ENCODE measurements around the gene DGCR2. TPM values are rescaled to one million over a fixed set of nuclear protein-coding genes. Genes with fewer than 3 reads are reported as not detected.

Gene DGCR2
- total and polyA plus RNA-seq, 10 of the 15 experiments (the other 5 are each of a cell fraction or from before 2014, with no cell fraction given): 0.19 to 28.4 (median 16.0) TPM

DNA sequence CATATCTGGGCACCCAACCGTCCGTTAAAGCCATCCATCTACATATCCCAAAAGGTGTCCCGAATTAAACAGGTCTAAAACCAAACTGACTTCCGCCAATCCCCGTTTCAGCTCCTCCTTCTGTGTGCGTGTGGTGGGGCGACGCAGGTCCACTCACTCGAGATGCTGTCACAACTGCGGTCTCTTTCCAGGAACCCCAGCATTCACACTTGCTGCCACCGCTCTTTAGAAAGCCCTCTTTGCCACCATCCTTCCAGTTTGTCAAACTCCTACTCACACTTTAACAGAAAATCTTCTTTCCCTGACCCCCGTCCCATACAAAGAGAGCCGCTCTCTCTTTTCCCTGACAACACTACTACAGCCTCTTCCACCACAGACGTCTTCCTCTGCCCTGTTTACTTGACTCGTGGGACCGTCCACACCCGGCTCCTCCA is 21.8 kb upstream of the DGCR2 start:
- intact Hi-C loops (cut with micrococcal nuclease; ENCODE audit: unreplicated experiment) (loop anchor here (1.0 to 2.0 kb wide), 5 partner anchors 22 to 486 kb away; partner anchors contain the start of genes DGCR2, MRPL40 and SLC25A1), in situ Hi-C loops (cut with MboI) (no loop called here)
- CTCF ChIA-PET: interaction anchor here (0.7 to 3.4 kb wide), 27 partner anchors 10 to 766 kb away, joined by 3 to 24 read pairs (median 5); partner anchors contain the start of genes CDC45, DGCR2, SLC25A1 and TSSK2
- POLR2A ChIA-PET: interaction anchor here (0.8 to 2.0 kb wide), 3 partner anchors 23 to 34 kb away, joined by 3 to 7 read pairs (median 3); partner anchors contain the start of genes DGCR2 and SLC25A1
- TSS peak; percentile 76 for BruUV-seq (replicated peaks)
- Histone ChIP-seq H3K4me3 (peak overlapping the region; percentile 100), H2AFZ (ENCODE audit: control insufficient read depth, low read depth, low read length) (peak overlapping the region; percentile 89), H3K36me3 (ENCODE audit: control insufficient read depth in 2 of 2, insufficient read depth in 2 of 2, low read length in 1 of 2) (peaks cover 9% of the 10 kb centered on the region in 2 experiments; a peak in 3 of 4 replicates), H3K9me3 (replicated peaks; ENCODE audit: control insufficient read depth, insufficient read depth, low read length) (no peaks in the 10 kb centered on the region), H3K79me2 (ENCODE audit: control insufficient read depth, insufficient read depth, low read length) (peaks cover 13% of the 10 kb centered on the region), H3K27me3 (replicated peaks in 1 of 2; ENCODE audit: control insufficient read depth in 2 of 2, insufficient read depth in 2 of 2, low read length in 1 of 2) (peaks cover 0 to 8% of the 10 kb centered on the region in 2 experiments; a peak in 3 of 4 replicates), H3K9ac (ENCODE audit: control insufficient read depth, insufficient read depth, low read length) (peak overlapping the region; percentile 82), H3K4me1 (ENCODE audit: control insufficient read depth, insufficient read depth, low read length) (peaks cover 4% of the 10 kb centered on the region), H3K4me2 (ENCODE audit: control insufficient read depth, insufficient read depth) (peak overlapping the region; percentile 90), H3K27ac (ENCODE audit: control insufficient read depth, insufficient read depth) (peak overlapping the region; percentile 72), H4K20me1 (ENCODE audit: control insufficient read depth, insufficient read depth) (no peaks in the 10 kb centered on the region)
- DNase-seq (ENCODE audit: low read depth, low spot score) (no peak), FAIRE-seq (peak; percentile 76), ATAC-seq (peak; percentile 63)
- 1% methylated on average over 17 of the region's 17 CpGs for WGBS (ENCODE audit: insufficient coverage, insufficient replicate concordance, low lambda C conversion rate, missing lambda C conversion rate)
- TF ChIP-seq ESRRA (IDR thresholded peaks at IDR 0.05; ENCODE audit: low read length) (no peak), RAD51 (IDR thresholded peaks at IDR 0.05) (no peak), SREBF1 (IDR thresholded peaks at IDR 0.05; ENCODE audit: low read length) (no peak), POLR2AphosphoS5 (IDR thresholded peaks at IDR 0.05; ENCODE audit: low read length) (0 out of 2 replicates have a peak, but pooled peaks have one; percentile 23), NFYB (IDR thresholded peaks at IDR 0.05; ENCODE audit: insufficient read depth, low read depth, low read length) (no peak)
- RAD21 ChIA-PET (ENCODE audit: unreplicated experiment): interaction anchor here (1.0 to 2.4 kb wide), 9 partner anchors 25 to 486 kb away, joined by 3 to 25 read pairs (median 6); partner anchors contain the start of genes CDC45, SLC25A1 and UFD1
- SMC1A ChIA-PET (ENCODE audit: uncharacterized antibody, unreplicated experiment): interaction anchor here (0.9 to 2.5 kb wide), 6 partner anchors 26 to 485 kb away, joined by 3 to 14 read pairs (median 6); partner anchors contain the start of gene SLC25A1

DNA sequence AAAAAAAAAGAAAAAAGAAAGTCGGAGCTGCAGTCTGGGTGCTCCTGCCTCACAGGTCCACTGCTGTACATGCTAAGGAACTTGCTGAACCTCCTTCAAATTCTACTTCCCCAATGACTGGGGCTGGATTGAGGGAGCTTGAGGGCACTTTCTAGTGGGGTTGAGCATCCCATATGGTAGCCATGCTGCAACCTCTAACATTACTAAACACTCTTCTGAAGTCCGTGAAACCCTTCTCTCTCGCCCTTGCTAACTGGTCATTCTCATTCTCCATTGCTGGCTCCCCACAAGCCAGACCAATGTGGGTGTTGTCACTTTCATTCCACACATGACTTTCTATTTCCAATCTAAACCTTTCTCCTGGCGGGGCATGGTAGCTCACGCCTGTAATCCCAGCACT is 21.0 kb upstream of the DGCR2 start:
- H3K9ac ChIP-seq (ENCODE audit: control insufficient read depth, insufficient read depth, low read length): peak overlapping the region; percentile 82
- CTCF ChIA-PET: interaction anchor here (1.1 to 3.4 kb wide), 11 partner anchors 15 to 487 kb away, joined by 3 to 24 read pairs (median 7); partner anchors contain the start of genes CDC45, DGCR2 and SLC25A1
- TF ChIP-seq CBX5 (IDR thresholded peaks at IDR 0.05; ENCODE audit: low read depth): no peak
- TF ChIP-seq BMI1 (IDR thresholded peaks at IDR 0.05; ENCODE audit: borderline replicate concordance): no peak
- TF ChIP-seq CHD4 (IDR thresholded peaks at IDR 0.05): no peak
- TF ChIP-seq MEF2B (IDR thresholded peaks at IDR 0.05; ENCODE audit: partially characterized antibody, poor library complexity, severe bottlenecking): no peak
- no peak for TF ChIP-seq PAX5 (IDR thresholded peaks at IDR 0.05; ENCODE audit: borderline replicate concordance, low read depth, low read length)
- TF ChIP-seq EED (IDR thresholded peaks at IDR 0.05; ENCODE audit: low read depth): no peak
- no peak for TF ChIP-seq RCOR1 (conservative IDR thresholded peaks at IDR 0.05; ENCODE audit: low read depth, low read length)
- TF ChIP-seq RUNX3 (IDR thresholded peaks at IDR 0.05; ENCODE audit: low read length): no peak

More for the DNA sequence above, 21.0 kb upstream of the DGCR2 start:
- ChIA-PET POLR2A (interaction anchor here (2.0 kb wide), 1 partner anchor 22 kb away, joined by 7 read pairs; the partner anchor contains the start of gene DGCR2), RAD21 (ENCODE audit: unreplicated experiment) (interaction anchor here (1.6 to 2.4 kb wide), 4 partner anchors 25 to 487 kb away, joined by 4 to 12 read pairs (median 9); no protein-coding TSS in a partner anchor), SMC1A (ENCODE audit: uncharacterized antibody, unreplicated experiment) (interaction anchor here (1.7 to 2.5 kb wide), 2 partner anchors 25 to 36 kb away, joined by 7 to 14 read pairs; partner anchors contain the start of gene SLC25A1)
- in situ Hi-C loops (cut with MboI): no loop called here
- no peaks in the 10 kb centered on the region for H3K9me3 ChIP-seq (replicated peaks; ENCODE audit: control insufficient read depth, insufficient read depth, low read length)
- H4K20me1 ChIP-seq (ENCODE audit: control insufficient read depth, insufficient read depth): no peaks in the 10 kb centered on the region
- H3K27me3 ChIP-seq (replicated peaks in 1 of 2; ENCODE audit: control insufficient read depth in 2 of 2, insufficient read depth in 2 of 2, low read length in 1 of 2): peaks cover 0 to 5% of the 10 kb centered on the region in 2 experiments; a peak in 2 of 4 replicates
- peak overlapping the region; percentile 55 for H3K4me2 ChIP-seq (ENCODE audit: control insufficient read depth, insufficient read depth)
- no peak overlapping the region for H3K27ac ChIP-seq (ENCODE audit: control insufficient read depth, insufficient read depth)
- FAIRE-seq (no peak), ATAC-seq (no peak), DNase-seq (ENCODE audit: low read depth, low spot score) (no peak)
- peak overlapping the region; percentile 100 for H3K4me3 ChIP-seq
- 78% methylated on average over 5 of the region's 5 CpGs for WGBS (ENCODE audit: insufficient coverage, insufficient replicate concordance, low lambda C conversion rate, missing lambda C conversion rate)
- peaks cover 4% of the 10 kb centered on the region for H3K4me1 ChIP-seq (ENCODE audit: control insufficient read depth, insufficient read depth, low read length)
- no TSS peak for BruUV-seq (replicated peaks)
- H3K79me2 ChIP-seq (ENCODE audit: control insufficient read depth, insufficient read depth, low read length): peaks cover 13% of the 10 kb centered on the region
- H3K36me3 ChIP-seq (ENCODE audit: control insufficient read depth in 2 of 2, insufficient read depth in 2 of 2, low read length in 1 of 2): peaks cover 9 to 14% of the 10 kb centered on the region in 2 experiments; a peak in 3 of 4 replicates
- no peak overlapping the region for H2AFZ ChIP-seq (ENCODE audit: control insufficient read depth, low read depth, low read length)
- intact Hi-C loops (cut with micrococcal nuclease; ENCODE audit: unreplicated experiment): no loop called here
